Fibroblast of lung (primary cell): ENCODE results near the gene NCOA7. TPM values are rescaled to one million over a fixed set of nuclear protein-coding genes. Genes with fewer than 3 reads are reported as not detected.
A peak's percentile ranks its signal among the peaks of the same experiment; 100 is the strongest.

Source experiments
- DNase-seq, 2 donors: peaks; one replicate each; pipeline versions ENCODE4 v3.0.0 to v3.0.0-alpha.2; 2010; ENCODE audit warnings: low read depth in 2 of 2
- H2AFZ ChIP-seq: 2 replicates; pipeline ENCODE4 v1.5.1; 2012; ENCODE audit warnings: low read length, control low read depth, inconsistent platforms
- H3K27ac ChIP-seq: 2 replicates; pipeline ENCODE4 v1.5.1; 2011; ENCODE audit warnings: low read length, control low read depth; ENCODE audit not compliant: insufficient read depth
- H3K27me3 ChIP-seq: 2 replicates; pipeline ENCODE4 v1.5.1; 2011; ENCODE audit warnings: mild to moderate bottlenecking, low read length; ENCODE audit not compliant: control insufficient read depth, insufficient read depth
- H3K36me3 ChIP-seq: 2 replicates; pipeline ENCODE4 v1.5.1; 2011; ENCODE audit warnings: low read length; ENCODE audit not compliant: control insufficient read depth, insufficient read depth
- H3K4me1 ChIP-seq: 2 replicates; pipeline ENCODE4 v1.5.1; 2011; ENCODE audit warnings: low read length; ENCODE audit not compliant: control insufficient read depth, insufficient read depth; ENCODE audit errors: extremely low read depth
- H3K4me2 ChIP-seq: 2 replicates; pipeline ENCODE4 v1.5.1; 2011; ENCODE audit warnings: low read length, control low read depth; ENCODE audit not compliant: insufficient read depth; ENCODE audit errors: extremely low read depth
- H3K4me3 ChIP-seq, 4 experiments: fragments of 200-600 bp in 1 of 4; sonication (generic) in 1 of 4; replicated peaks in 1 of 4; 2 replicates each; pipeline ENCODE4 v1.5.1; 2011 to 2016; ENCODE audit warnings: low read length in 4 of 4, low read depth in 3 of 4, mild to moderate bottlenecking in 3 of 4, control low read depth in 2 of 4, inconsistent platforms in 1 of 4, mixed read lengths in 1 of 4; ENCODE audit not compliant: insufficient read depth in 1 of 4; ENCODE audit errors: control extremely low read depth in 1 of 4
- H3K79me2 ChIP-seq: 2 replicates; pipeline ENCODE4 v1.5.1; 2012; ENCODE audit warnings: mild to moderate bottlenecking, low read length, inconsistent platforms; ENCODE audit not compliant: control insufficient read depth, insufficient read depth
- H3K9ac ChIP-seq: 2 replicates; pipeline ENCODE4 v1.5.1; 2011; ENCODE audit warnings: mild to moderate bottlenecking, low read length, control low read depth; ENCODE audit not compliant: insufficient read depth
- H3K9me3 ChIP-seq: 2 replicates; pipeline ENCODE4 v1.5.1; 2012; ENCODE audit warnings: low read depth, low read length; ENCODE audit not compliant: control insufficient read depth, insufficient read depth
- H4K20me1 ChIP-seq: 2 replicates; pipeline ENCODE4 v1.5.1; 2011; ENCODE audit warnings: low read length; ENCODE audit not compliant: control insufficient read depth, insufficient read depth; ENCODE audit errors: extremely low read depth
- CTCF ChIP-seq, 2 donors: IDR thresholded peaks in 1 of 2; conservative IDR thresholded peaks in 1 of 2; 1 replicate in 1 of 2; 2 replicates in 1 of 2; pipeline ENCODE4 v1.5.1; 2011 to 2012; ENCODE audit warnings: low read length in 2 of 2, control low read depth in 1 of 2, inconsistent platforms in 1 of 2, low read depth in 1 of 2, mild to moderate bottlenecking in 1 of 2
- EZH2 ChIP-seq: IDR thresholded peaks from 2 replicates; pipeline ENCODE4 v1.5.1; 2012; ENCODE audit warnings: low read length, control low read depth, mild to moderate bottlenecking; ENCODE audit errors: missing control alignments
- polyA plus RNA-seq, 2 donors: library from polyadenylated mRNA; depleted of rRNA in 1 of 2; stranded (reverse) in 1 of 2; unstranded in 1 of 2; fragments of >200 nt; gene quantifications; 2 replicates each; pipeline ENCODE4 v1.2.1, GENCODE V29; 2011 to 2012; ENCODE audit warnings: missing spikeins in 1 of 2
- total RNA-seq: library from RNA; depleted of rRNA; stranded (reverse); fragments of >200 nt; gene quantifications from 2 replicates; pipeline ENCODE4 v1.2.1, GENCODE V29; 2014

The NCOA7 gene
- total and polyA plus RNA-seq, 2 donors (not counting 1 experiment from before 2014, with no cell fraction given) = 13.7 to 49.9 TPM

DNA sequence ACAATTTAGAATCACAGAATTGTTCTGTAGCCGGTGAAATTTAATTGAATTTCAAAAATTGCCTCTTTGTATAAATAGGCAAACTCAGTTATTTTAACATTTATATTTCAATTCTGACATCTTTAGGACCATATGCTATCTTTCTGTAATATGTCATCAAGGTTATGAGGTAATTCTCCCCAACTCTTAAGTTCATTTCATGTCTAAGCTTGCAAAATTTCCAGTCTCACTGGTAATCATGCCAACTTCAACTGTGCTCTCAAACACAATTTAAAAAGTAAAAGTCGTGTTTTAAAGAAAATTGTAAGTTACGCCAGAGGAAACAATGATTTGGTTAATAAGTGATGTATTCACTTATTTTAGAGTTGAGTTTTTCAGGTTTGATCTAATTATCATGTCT, 1.4 kb downstream of the NCOA7 start:
- H3K27ac ChIP-seq = no peak overlapping the region
- H3K27me3 ChIP-seq = no peaks in the 10 kb centered on the region
- H3K36me3 ChIP-seq = no peaks in the 10 kb centered on the region
- H3K79me2 ChIP-seq = peaks cover 18% of the 10 kb centered on the region
- no peaks in the 10 kb centered on the region for H4K20me1 ChIP-seq
- TF ChIP-seq CTCF (conservative IDR thresholded peaks at IDR 0.05 in 1 of 2, IDR thresholded peaks at IDR 0.05 in 1 of 2; ENCODE audit: low read depth in 1 of 2, low read length in 2 of 2) (no peak), EZH2 (no peak)
- H3K4me3 ChIP-seq = peak overlapping the region; percentile 63 to 84 (median 77)
- H2AFZ ChIP-seq = no peak overlapping the region
- peak overlapping the region; percentile 91 for H3K4me2 ChIP-seq
- DNase-seq = no peak
- no peak overlapping the region for H3K9ac ChIP-seq
- H3K9me3 ChIP-seq = no peaks in the 10 kb centered on the region
- H3K4me1 ChIP-seq = peaks cover 20% of the 10 kb centered on the region

DNA sequence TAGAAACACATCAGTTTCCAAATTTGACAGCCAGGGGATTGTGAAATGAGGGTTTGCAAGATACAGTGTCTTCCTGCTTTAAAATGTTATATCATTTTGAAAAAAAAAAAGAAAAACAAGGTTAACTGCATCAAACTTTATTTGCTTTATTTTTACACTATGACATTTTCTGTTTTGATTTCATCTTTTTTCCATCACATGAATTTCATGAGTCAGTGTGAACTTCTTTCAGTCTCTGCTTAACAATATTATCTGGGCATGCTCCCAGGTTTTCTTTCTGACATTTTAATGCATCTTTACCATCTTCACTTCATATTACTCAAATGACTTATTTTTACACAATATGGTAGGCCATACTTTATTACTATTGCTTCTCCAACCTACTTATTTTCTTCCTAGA, 1.9 kb downstream of the NCOA7 start:
- H3K4me3 ChIP-seq = peak overlapping the region in 2 of 4 experiments; percentile 70 to 84
- H3K9ac ChIP-seq = no peak overlapping the region
- no peaks in the 10 kb centered on the region for H3K36me3 ChIP-seq
- H2AFZ ChIP-seq = no peak overlapping the region
- DNase-seq = peak; percentile 43 to 78
- H3K4me1 ChIP-seq = peaks cover 20% of the 10 kb centered on the region
- peak overlapping the region; percentile 91 for H3K4me2 ChIP-seq
- H3K79me2 ChIP-seq = peaks cover 18% of the 10 kb centered on the region
- no peak overlapping the region for H3K27ac ChIP-seq
- no peaks in the 10 kb centered on the region for H4K20me1 ChIP-seq
- H3K9me3 ChIP-seq = no peaks in the 10 kb centered on the region
- TF ChIP-seq CTCF (conservative IDR thresholded peaks at IDR 0.05 in 1 of 2, IDR thresholded peaks at IDR 0.05 in 1 of 2; ENCODE audit: low read depth in 1 of 2, low read length in 2 of 2) (no peak), EZH2 (no peak)
- H3K27me3 ChIP-seq = no peaks in the 10 kb centered on the region

DNA sequence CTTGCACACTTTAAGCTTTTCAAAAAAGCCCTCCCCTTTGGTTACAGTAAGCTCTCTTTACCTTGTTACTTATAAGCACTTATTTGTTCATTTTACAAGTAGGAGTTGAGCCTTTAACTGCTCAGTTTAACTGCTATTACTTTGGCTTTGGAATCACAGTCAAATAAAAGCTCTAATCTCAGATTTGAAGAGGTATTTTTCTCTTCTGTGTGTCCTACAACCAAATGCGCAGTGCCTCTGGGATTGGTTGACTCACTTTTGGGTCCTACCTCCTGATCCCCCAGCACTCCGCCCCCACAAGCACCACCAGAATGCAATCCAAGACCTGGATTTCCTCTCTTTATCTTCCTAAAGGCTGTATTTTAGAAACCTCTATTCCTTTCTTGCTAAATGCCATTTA, 2.5 kb downstream of the NCOA7 start:
- H3K4me2 ChIP-seq = no peak overlapping the region
- H3K79me2 ChIP-seq = peaks cover 18% of the 10 kb centered on the region
- TF ChIP-seq EZH2 = no peak
- TF ChIP-seq CTCF (conservative IDR thresholded peaks at IDR 0.05 in 1 of 2, IDR thresholded peaks at IDR 0.05 in 1 of 2; ENCODE audit: low read depth in 1 of 2, low read length in 2 of 2) = no peak
- H3K27me3 ChIP-seq = no peaks in the 10 kb centered on the region
- peaks cover 20% of the 10 kb centered on the region for H3K4me1 ChIP-seq
- DNase-seq = no peak
- no peak overlapping the region for H3K27ac ChIP-seq
- peak overlapping the region in 1 of 4 experiments; percentile 84 for H3K4me3 ChIP-seq
- no peak overlapping the region for H3K9ac ChIP-seq
- no peaks in the 10 kb centered on the region for H3K36me3 ChIP-seq
- no peaks in the 10 kb centered on the region for H3K9me3 ChIP-seq
- H4K20me1 ChIP-seq = no peaks in the 10 kb centered on the region
- no peak overlapping the region for H2AFZ ChIP-seq
